ENCODE results near the gene HASPIN.

The HASPIN gene

DNA sequence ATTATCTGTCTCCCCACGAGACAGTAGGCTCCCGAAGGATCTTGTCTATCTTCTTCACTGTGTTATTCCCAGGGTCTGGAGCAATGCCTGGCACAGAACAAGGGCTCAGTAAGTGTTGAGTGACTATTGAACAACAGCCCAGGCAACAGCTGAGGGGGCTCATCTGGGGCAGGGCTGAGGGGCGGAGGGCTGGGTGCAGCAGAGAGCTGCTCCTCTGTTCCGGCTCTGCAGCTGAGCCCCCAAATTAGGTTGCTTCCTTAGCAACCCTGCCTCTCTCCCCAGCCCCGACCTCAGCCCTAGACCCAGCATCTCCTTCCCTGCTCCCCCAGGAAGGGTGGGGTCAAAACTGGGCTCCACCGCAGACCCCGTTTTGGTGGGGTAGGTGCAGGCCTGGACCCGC is 45.1 kb downstream of the HASPIN start:
- DNase-seq, result no peak

DNA sequence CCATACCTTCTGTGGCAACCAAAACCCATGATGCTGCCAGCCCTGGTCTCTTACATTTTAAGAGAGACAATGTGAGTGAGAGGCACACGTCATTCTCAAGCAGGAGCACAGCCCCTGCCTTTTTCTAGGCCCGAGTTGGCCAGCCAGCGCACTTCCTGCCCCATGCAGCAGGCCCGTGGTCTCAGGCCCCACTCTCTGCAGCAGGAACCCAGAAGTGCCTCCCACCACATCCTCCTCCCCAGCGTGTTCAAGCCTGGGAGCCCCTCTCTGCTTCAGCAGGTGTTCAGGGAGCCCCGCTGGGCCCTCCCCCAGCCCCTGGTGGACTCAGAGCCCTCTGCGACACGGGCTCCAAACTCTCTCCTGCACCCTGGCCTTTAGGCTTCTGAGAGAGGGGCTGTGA is 46.8 kb downstream of the HASPIN start:
- DNase-seq, result no peak

DNA sequence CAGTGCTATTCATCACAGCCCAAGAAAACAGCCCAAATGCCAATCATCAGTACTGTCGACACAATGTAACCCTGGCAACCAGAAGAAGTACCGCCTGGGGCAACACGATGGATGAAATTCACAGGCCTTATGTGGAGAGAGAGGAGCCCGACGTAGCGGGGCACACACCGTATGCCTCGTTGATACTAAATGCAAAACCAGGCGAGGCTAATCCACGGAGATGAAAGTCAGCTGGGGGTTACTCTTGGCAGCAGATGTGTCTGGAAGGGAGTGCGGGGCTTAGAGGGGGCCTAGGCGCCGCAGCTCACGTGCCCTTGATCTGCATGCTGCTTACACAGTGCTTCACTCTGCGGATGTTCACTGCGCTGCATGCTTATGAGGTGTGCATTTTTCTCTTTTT is 47.4 kb downstream of the HASPIN start:
- no peak for DNase-seq

DNA sequence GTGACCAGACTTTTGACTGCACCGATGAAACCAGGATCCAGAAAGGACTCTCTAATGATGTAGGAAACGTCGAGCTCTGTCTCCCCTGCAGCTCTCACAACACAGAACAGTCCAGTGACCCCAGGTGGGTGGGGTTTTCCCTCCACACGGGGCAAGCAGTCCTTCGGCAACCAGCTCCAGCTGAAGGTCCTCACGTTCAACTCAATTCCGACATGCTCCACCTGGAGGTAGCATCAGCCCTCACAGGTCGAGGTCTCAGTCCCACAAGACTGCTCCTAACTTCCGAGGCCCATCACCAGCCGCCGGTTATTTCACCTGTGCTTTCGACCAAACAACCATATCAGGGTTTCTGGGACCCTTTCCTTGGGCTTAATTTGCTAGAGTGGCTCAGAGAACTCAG is 49.1 kb downstream of the HASPIN start:
- DNase-seq, result no peak

DNA sequence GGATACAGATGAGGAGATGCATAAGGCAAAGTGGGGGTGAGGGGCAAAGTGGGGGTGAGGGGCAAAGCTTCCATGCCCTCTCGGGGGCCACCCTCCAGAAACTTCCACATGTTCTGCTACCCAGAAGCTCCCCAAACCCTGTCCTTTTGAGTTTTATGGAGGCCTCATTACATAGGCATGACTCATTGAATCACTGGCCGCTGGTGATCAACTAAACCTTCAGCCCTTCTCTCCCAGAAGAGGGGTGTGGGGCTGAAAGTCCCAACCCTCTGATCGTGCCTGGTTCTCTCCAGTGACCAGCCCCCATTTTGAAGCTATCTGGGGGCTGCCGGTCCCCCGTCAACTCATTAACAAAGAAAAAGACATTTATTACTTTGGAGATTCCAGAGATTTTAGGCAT is 49.8 kb downstream of the HASPIN start:
- DNase-seq, result no peak

- DNase-seq, result no peak
Observed at GRCh38 chr17:3773966-3774365, 50.3 kb downstream of the HASPIN start.

All from NCI-H1436 (cell line).